NCI-H774 (cell line): Measurements from ENCODE around the gene HECA.
"Not testable (repeated sequence)": the region's sequence is repeated elsewhere in the genome, so short reads cannot be mapped to it uniquely, and the experiment has no call there.

Experiments used
- DNase-seq: peaks from one replicate; lab custom pipeline; 2025; lab: John Stamatoyannopoulos, UW

HECA gene

GRCh38 chr6:139135578-139136545 lies 982 bp downstream of the HECA start:
- DNase-seq: peak; percentile 28

DNA sequence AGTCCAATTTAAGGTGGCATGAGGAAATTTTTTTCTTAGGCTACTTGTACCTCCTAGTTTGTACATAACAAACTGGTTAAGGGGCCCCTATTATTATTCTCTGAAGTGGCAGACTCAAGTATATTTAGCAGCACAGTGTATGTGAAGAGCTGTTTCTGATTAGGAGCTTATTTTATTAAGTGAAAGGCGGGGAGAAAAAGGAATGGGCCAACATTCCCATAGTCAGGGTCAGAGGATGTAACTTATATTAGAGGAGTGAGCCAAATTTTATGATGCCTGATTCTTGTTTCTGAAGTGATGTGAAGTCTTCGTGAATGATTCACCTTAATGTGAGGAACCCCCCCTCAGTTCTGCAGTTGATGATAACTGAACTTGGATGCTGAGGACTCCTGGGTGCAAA lies 2.8 kb downstream of the HECA start:
- no peak for DNase-seq

DNA sequence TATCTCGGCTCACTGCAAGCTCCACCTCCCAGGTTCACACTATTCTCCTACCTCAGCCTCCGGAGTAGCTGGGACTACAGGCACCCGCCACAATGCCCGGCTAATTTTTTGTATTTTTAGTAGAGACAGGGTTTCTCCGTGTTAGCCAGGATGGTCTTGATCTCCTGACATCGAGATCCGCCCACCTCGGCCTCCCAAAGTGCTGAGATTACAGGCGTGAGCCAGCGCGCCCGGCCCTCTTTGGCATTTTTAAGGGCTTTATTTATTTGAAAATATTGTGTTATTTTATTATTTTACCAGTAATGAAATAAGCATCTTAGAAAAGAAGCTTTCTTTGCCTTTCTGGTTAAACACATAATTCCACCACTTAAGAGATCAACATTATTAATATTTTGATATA lies 6.0 kb downstream of the HECA start:
- not testable (repeated sequence) for DNase-seq

DNA sequence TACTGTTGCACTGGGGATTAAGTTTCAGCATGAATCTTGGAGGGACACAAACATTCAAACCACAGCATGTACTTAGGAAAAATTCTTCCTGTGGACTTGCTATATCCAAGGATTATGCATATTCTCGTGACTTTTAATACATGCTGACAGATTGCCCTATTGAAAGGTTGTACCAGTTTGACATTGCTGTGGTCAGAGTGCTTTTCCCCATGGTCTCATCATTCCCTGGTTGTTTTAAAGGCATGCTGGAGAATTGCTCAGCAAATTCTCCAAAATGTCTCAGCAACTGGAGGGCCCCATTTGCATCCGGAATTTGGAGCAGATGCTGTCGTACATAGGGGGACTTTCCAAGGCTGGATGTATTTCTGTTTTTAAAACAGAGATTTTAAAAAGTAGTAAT lies 7.4 kb downstream of the HECA start:
- DNase-seq: no peak

DNA sequence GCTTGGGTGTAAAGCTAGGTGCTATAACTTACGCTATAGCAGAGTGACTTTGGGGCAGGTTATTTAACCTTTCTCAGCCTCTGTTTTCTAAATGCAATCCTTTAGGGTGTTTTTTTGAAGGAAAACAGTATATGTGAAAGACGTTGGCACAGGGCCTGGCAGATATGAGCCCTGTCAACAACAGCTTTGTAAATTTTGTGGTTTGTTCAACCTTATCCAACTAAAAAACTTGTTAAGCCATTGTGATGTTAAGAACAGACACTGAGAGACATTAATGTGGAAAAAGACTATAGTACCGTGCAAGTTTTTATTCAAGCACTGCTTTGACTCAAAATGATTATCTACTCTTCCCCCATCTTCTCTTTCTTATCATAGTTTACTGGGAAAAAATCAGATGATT lies 8.2 kb downstream of the HECA start:
- no peak for DNase-seq

GRCh38 chr6:139144490-139145085 lies 9.7 kb downstream of the HECA start:
- DNase-seq: no peak

DNA sequence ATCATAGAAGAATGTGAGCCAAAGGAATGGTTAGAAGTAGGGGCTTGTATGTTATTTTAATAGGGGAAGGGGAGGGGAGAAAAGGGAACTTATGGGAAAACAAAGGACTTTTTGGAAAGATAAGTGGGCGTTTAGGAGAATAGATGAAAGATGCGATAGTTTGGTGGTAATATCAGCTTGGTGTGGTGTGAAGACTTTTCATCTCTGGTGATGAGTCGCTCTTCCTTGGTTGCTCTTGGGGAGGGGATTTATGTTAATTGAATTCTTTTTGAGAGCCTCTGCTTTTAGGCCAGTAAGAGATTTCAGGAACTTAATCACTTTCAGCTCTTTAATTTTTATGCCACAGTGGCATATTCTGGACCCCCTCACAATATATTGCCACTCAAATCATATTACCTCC lies 10.8 kb downstream of the HECA start:
- no peak for DNase-seq

DNA sequence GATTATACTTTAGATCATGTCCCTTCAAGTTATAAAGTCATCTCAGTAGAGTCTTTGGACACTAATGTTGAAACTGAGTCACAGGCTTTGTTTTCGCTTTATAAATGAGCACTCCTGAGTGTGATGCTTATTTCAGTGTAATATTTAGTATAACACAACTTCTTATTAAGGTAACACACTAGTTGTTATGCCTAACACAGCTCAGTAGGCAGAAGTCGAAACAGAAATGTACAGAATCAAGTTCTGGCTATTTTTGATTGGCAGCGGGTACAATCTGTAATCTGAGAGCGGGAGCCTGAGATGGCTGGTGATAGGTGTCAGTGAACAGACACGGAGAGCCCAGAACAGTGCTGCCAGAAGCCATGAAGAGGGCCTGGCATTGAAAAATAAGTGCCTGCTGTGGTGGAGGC lies 11.4 kb downstream of the HECA start:
- DNase-seq: no peak

DNA sequence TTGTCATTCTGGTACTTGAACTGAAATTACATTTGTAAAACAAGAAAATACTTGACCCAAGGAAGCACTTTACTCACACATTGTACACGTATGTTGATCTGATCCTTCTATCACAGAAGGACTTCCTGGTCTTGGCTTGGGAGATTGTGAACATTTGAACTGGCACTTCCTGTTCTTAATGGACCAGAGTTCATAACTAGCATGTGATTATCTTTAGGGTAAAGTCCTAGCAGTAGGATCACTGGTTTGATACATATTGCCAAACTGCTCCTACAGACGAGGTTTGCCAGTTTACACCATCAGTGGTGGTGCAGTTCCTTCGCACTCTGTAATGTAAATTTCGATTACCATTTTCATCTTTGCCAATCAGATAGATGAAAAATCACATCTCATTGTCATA lies 12.7 kb downstream of the HECA start:
- DNase-seq: no peak

GRCh38 chr6:139148557-139149235 lies 13.8 kb downstream of the HECA start:
- DNase-seq: no peak

DNA sequence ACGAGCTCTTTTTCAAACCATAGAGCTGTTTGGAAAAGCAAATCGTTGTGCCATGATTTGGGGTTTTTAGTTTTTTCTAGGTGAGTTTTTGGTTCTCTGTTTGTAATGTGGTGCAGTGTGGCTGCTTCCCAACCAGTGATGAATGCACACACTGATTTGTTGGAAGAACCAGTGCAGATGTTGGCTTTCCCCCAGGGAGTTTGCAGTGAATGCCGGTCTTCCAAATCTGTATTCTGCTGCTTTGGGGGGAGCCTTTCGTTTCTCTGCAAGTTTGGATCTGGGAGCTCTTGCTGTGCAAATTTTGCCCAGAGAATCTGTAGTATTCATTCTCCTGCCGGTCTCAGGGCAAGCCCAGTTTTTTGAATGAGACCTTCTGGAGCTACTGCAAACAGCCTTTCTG lies 14.5 kb downstream of the HECA start:
- no peak for DNase-seq

DNA sequence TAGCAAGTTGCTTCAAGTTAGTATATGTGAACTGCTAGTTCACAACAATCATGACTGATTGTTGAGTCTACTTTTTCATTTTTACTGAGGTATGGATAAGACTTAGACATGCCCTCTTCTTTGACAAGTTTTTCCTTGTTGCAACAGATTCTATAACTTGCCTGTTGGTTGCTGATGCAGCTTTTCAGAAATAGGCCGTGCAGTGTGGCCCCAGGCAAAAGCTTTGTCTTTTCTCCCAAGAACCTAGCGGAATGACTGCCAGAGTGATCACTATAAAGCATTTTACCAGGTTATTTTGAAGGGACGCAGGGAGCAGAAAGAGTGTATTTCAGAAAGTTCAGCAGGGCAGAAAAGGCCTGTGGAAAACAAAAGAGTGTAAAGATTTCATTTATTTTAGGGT lies 16.0 kb downstream of the HECA start:
- no peak for DNase-seq

DNA sequence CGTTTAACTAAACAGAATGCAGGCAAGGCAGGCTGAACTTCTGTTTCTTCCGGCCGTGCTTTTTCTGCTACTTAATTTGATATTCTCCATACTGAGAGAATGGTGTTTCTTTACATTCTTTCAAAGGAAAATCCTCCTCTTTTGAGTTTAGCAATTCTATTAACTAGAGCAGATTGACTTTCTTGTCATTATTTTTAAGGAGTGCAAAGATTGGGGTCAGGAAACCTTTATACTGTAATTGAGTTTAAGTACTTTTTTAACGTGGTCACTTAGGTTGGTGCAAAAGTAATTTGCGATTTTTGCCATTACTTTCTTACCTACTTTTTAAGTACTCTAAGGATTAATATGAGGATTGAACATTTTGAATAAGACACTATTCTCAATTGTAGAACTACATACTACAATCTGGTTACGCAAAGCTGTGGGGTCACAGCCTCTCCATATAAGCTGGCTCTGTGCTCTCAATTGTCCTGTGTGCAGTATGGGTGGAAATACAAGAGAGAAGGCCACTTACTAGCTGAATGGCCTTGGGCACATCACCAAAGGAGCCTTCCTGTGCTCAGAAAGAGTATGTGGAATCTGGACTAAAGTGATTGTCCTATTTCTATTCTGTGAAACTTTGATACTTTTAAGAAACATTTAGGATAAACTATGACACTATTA lies 16.7 kb downstream of the HECA start:
- no peak for DNase-seq

DNA sequence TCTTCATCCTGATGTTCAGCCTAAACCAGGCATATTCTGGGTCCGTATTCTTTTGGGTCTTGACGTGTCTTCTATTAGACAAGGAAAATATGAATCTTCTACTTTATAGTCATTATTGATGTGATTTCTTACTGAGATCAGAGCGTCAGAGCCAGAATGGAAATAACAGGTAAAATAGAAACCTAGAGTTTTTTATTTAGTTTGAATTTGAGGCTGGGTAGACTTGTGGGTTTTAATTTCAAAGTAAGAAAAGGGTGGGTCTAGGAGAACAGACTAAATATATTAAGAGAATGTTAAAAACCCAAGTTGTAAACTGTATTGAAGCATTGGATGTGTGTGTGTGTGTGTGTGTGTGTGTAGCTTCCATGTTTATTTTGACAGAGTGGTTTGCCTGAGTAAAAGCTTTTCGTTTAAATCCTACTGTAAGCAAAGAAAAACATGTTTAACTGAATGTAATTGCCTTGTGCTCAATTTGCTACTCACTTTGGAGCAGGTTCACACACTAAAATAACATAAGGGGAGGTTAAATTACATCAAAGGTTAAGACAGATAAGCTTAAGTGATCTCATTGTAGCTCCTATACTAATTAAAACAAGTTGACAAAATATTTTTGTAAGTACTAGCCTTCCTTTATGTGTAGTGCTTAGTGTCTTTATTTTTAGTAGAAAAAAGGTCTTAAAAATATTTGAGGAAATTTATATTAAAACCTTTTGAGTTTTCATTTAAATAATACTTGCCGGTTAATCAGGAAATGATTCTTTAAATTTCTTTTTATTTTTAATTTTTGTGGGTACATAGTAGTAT lies 17.4 kb downstream of the HECA start:
- peak; percentile 12 for DNase-seq

DNA sequence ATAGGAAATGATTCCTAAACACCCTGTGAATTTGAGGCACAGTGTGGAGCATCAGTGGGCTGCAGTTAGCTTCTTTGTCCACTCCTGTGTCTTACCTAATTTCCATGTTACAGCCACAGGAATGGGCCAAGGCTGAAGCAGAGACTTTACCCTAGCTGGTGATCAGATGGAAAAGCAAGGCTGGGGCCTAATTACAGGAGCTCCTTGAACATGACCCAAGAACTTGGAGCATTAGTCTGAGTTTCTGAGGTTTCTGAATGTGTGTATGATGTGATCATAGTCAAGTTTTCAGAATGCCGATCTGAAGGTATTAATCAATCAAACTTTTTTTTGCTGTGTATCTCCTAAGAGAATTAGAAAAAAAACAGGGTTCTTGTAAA lies 18.0 kb downstream of the HECA start:
- DNase-seq: no peak

DNA sequence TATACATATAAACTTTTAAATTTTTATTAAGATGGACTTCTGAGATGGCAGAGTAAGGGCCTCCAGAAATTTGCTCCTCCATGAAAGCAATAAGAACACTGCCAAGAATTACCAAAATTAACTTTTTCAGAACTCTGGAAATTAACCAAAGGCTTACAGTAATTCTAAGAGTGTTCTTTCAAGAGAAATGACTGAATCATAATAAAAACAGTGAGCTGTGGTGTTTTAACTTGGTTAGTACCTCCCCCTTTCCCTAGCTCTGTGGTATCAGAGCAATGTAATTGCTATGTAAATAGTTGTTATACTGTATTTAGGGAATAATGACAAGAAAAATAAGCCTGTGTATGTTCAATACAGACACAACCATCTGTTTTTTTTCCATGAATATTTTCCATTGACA lies 19.0 kb downstream of the HECA start:
- DNase-seq: no peak

GRCh38 chr6:139154881-139155547 lies 20.1 kb downstream of the HECA start:
- no peak for DNase-seq

DNA sequence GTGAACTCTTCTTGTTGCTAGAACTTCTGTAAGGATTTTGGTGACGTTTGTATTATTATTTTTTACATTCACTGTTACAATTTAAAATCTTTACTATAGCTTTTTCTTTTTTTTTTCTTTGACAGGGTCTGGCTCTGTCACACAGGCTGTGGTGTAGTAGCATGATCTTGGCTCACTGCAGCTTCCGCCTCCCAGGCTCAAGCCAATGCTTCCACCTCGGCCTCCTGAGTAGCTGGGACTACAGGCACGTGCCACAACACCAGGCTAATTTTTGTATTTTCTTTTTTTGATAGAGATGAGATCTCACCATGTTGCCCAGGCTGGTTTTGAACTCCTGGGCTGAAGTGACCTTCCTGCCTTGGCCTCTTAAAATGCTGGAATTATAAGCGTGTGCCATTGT lies 21.2 kb downstream of the HECA start:
- DNase-seq: no peak

DNA sequence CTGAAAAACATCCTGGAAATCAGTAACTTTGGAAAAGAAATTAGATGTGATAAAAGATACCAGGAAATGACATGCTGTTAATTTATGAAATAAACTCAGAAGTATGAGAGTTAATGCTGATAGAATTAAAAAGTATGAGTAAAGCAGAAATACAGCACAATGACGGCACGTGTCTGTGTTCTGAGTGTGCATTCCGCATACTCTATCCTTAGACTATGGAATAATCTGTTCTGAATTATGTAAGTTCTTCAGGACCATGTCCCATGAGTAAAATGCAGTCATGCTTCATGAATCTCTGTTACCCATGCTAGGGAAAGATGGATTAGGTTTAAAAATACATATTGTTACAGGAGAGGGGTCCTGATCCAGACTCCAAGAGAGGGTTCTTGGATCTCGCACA lies 21.7 kb downstream of the HECA start:
- DNase-seq: no peak

DNA sequence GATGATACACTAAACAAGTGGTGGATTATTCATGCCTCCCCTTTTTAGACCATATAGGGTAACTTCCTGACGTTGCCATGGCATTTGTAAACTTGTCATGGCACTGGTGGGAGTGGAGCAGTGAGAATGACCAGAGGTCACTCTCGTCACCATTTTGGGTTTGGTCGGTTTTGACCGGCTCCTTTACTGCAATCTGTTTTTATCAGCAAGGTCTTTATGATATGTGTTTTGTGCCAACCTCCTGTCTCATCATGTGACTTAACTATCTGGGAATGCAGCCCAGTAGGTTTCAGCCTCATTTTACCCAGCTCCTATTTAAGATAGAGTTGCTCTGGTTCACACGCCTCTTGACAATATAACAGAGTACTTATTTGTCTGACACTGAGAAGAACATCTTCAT lies 22.2 kb downstream of the HECA start:
- not testable (repeated sequence) for DNase-seq

DNA sequence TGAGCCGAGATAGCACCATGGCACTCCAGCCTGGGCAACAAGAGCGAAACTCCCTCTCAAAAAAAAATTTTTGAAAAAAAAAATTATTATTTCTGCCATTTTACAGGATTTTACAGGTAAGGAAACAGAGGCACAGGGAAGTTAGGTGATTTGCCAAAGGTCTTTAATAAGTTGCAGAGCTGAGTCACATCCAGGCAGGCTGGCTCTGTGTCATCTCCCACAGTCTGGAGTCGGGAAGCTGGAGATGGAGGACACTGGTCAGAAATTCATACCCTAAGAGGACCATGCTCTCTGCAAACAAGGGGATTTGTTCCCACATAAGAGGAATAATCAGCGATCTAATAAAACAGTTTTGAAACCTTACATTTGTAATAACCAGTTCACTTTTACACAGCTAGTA lies 24.1 kb downstream of the HECA start:
- no peak for DNase-seq
